Left lung (tissue), 10 donors: ENCODE measurements around the gene RBX1. TPM values are rescaled to one million over a fixed set of nuclear protein-coding genes. Genes with fewer than 3 reads are reported as not detected.
A peak's percentile ranks its signal among the peaks of the same experiment; 100 is the strongest.

ENCODE experiments used
- ATAC-seq: fragments of 200-7000 bp; cut with Tn5 transposase; one replicate; pipeline ENCODE4 v1.9.1; 2020; ENCODE audit warnings: moderate library complexity
- DNase-seq, 4 donors: peaks; one replicate each; pipeline ENCODE4 v3.0.0-alpha.2; 2013 to 2020
- H3K27ac ChIP-seq, 2 donors: fragments of 200-600 bp; sonication (generic) in 1 of 2; one replicate each; pipeline versions ENCODE4 v1.5.0 to v1.8.0; 2020 to 2021
- H3K27me3 ChIP-seq, 2 donors: fragments of 200-600 bp; sonication (generic) in 1 of 2; one replicate each; pipeline versions ENCODE4 v1.5.0 to v1.8.0; 2020 to 2021
- H3K36me3 ChIP-seq, 2 donors: fragments of 200-600 bp; sonication (generic) in 1 of 2; one replicate each; pipeline versions ENCODE4 v1.5.0 to v1.8.0; 2020 to 2021
- H3K4me1 ChIP-seq, 2 donors: fragments of 200-600 bp; one replicate each; pipeline ENCODE4 v1.8.0; 2021
- H3K4me3 ChIP-seq, 2 donors: fragments of 200-600 bp; sonication (generic) in 1 of 2; one replicate each; pipeline versions ENCODE4 v1.5.0 to v1.8.0; 2020 to 2021; ENCODE audit warnings: mild to moderate bottlenecking in 1 of 2
- H3K9me3 ChIP-seq, 2 donors: fragments of 200-600 bp; sonication (generic) in 1 of 2; one replicate each; pipeline versions ENCODE4 v1.5.0 to v1.8.0; 2020 to 2021
- intact Hi-C, 2 donors: fragments of 100-400 bp; cut with DNase I; formaldehyde crosslinking; loops; one replicate each; pipeline versions ENCODE4 v1.11.2 to v1.14.2; 2022
- polyA plus RNA-seq, 6 donors: library from polyadenylated mRNA; unstranded; fragments of 120-200 nt; gene quantifications; one replicate each; pipeline ENCODE4 v1.2.1, GENCODE V29; 2013; ENCODE audit not compliant: insufficient read length in 6 of 6
- total RNA-seq, 2 donors: library from RNA; stranded (reverse); fragmentation: NEBNext Ultra II Directional; extraction: Animal tissue kit (Norgen Biotek cat#: 25700); gene quantifications; one replicate each; pipeline ENCODE4 v1.2.1, GENCODE V29; 2021
- TF ChIP-seq, protein P1 (sequence below), 2 donors: fragments of 200-600 bp; sonication (generic) in 1 of 2; IDR thresholded peaks; one replicate each; pipeline versions ENCODE4 v1.5.0 to v1.8.0; 2021; ENCODE audit warnings: antibody characterized with exemption in 2 of 2
- donor health status: DM: no; HTN: yes; CAD: no.
- donor health status: DM: no; HTN: no; CAD: no.

RBX1 gene
- total and polyA plus RNA-seq, 8 donors: 51.3 to 75.8 (median 68.5) TPM

DNA sequence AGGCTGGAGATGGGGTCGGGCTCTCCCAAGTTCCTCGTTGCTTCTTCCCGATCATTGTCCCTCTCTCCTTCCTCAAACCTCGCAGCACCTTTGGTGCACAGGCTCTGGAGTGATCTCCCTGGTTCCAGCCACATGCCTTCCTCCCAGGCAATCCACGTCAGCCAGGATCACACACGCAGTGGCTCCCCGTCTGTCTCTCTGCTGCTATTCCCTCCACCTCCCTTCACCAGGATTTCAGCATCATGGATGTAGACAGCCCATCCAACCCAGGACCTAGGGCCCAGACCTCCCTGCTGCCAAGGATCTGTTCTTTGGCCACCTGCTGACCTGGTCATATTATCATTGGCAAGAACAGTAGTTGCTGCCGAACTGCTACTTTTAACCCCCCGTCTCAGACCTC, 40.1 kb downstream of the RBX1 start:
- intact Hi-C loops: no loop called here
- DNase-seq (no peak), ATAC-seq (no peak)
- Histone ChIP-seq H3K9me3 (no peaks in the 10 kb centered on the region), H3K4me3 (no peak overlapping the region), H3K27me3 (peaks cover 0 to 17% of the 10 kb centered on the region in 2 donors), H3K36me3 (no peaks in the 10 kb centered on the region), H3K4me1 (no peaks in the 10 kb centered on the region), H3K27ac (no peak overlapping the region)
- TF ChIP-seq, protein P1, sequence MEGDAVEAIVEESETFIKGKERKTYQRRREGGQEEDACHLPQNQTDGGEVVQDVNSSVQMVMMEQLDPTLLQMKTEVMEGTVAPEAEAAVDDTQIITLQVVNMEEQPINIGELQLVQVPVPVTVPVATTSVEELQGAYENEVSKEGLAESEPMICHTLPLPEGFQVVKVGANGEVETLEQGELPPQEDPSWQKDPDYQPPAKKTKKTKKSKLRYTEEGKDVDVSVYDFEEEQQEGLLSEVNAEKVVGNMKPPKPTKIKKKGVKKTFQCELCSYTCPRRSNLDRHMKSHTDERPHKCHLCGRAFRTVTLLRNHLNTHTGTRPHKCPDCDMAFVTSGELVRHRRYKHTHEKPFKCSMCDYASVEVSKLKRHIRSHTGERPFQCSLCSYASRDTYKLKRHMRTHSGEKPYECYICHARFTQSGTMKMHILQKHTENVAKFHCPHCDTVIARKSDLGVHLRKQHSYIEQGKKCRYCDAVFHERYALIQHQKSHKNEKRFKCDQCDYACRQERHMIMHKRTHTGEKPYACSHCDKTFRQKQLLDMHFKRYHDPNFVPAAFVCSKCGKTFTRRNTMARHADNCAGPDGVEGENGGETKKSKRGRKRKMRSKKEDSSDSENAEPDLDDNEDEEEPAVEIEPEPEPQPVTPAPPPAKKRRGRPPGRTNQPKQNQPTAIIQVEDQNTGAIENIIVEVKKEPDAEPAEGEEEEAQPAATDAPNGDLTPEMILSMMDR (IDR thresholded peaks at IDR 0.05): no peak

DNA sequence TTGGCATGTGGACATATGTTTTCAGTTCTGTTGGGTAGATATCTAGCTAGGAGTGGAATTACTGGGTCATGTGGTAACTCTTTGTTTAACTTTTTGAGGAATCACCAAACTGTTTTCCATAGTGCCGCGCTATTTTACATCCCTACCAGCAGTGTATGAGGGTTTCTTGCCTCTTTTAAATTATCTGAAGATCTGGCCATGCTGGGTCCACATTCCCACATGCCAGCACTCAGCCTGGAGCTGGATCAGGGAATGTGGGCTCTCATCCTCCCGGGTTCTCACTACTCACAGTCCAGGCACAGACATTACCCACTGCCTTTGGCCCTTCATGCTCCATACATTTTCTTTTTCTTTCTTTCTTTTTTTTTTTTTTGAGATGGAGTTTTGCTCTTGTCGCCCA, 44.6 kb downstream of the RBX1 start:
- peak in 1 of 4 donors; percentile 0 for DNase-seq
- no peaks in the 10 kb centered on the region for H3K36me3 ChIP-seq
- no peak overlapping the region for H3K4me3 ChIP-seq
- ATAC-seq: no peak
- intact Hi-C loops: no loop called here
- H3K4me1 ChIP-seq: no peaks in the 10 kb centered on the region
- peaks cover 0 to 10% of the 10 kb centered on the region in 2 donors for H3K27me3 ChIP-seq
- TF ChIP-seq, protein P1 (IDR thresholded peaks at IDR 0.05): no peak
- no peak overlapping the region for H3K27ac ChIP-seq
- H3K9me3 ChIP-seq: no peaks in the 10 kb centered on the region

DNA sequence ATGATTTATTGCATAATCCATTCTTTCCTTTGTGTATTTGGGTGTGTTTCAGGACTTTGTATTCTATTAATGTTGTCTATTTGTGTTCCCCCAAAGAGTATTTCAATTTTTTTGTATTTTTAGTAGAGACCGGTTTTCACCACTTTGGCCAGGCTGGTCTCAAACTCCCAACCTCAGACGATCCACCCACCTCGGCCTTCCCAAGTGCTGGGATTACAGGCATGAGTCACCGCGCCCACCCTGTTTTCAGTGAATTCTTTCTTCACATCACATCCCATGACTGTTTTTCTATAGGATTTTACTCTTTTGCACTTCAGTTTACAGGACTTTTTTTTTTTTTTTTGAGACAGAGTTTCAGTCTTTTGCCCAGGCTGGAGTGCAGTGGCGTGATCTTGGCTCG, 46.3 kb downstream of the RBX1 start:
- intact Hi-C loops: no loop called here
- H3K27me3 ChIP-seq: no peaks in the 10 kb centered on the region
- H3K4me3 ChIP-seq: no peak overlapping the region
- ATAC-seq (no peak), DNase-seq (peak in 1 of 4 donors; percentile 16)
- H3K27ac ChIP-seq: no peak overlapping the region
- H3K4me1 ChIP-seq: peaks cover 0 to 3% of the 10 kb centered on the region in 2 donors
- TF ChIP-seq, protein P1 (IDR thresholded peaks at IDR 0.05): no peak
- H3K36me3 ChIP-seq: no peaks in the 10 kb centered on the region
- H3K9me3 ChIP-seq: no peaks in the 10 kb centered on the region

DNA sequence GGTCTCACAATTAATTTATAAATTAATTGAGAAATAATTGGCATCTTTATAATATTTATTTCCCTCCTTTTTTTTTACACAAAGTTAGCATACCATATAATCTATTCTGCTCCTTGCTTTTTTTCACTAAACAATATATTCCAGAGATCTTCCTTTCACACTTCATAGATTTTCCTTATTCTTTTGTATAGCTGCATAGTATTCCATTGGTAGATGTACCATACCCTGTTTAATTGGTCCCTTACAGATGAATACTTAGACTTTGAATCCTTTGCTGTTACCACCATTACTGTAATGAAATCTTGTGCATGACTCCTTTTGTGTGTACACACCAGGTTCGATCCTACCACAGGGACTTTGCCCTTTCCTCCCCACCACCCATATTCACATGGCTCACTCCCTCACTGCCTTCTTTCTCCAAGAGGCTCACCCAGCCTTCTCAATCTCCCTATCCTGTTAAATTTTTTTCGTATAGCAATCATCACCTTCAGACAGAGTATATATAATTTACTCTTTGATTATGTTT, 48.9 kb downstream of the RBX1 start:
- intact Hi-C loops: no loop called here
- H3K27ac ChIP-seq: no peak overlapping the region
- no peak overlapping the region for H3K4me3 ChIP-seq
- TF ChIP-seq, protein P1 (IDR thresholded peaks at IDR 0.05): no peak
- H3K27me3 ChIP-seq: no peaks in the 10 kb centered on the region
- H3K9me3 ChIP-seq: no peaks in the 10 kb centered on the region
- peaks cover 0 to 5% of the 10 kb centered on the region in 2 donors for H3K4me1 ChIP-seq
- ATAC-seq (no peak), DNase-seq (no peak)
- H3K36me3 ChIP-seq: no peaks in the 10 kb centered on the region

DNA sequence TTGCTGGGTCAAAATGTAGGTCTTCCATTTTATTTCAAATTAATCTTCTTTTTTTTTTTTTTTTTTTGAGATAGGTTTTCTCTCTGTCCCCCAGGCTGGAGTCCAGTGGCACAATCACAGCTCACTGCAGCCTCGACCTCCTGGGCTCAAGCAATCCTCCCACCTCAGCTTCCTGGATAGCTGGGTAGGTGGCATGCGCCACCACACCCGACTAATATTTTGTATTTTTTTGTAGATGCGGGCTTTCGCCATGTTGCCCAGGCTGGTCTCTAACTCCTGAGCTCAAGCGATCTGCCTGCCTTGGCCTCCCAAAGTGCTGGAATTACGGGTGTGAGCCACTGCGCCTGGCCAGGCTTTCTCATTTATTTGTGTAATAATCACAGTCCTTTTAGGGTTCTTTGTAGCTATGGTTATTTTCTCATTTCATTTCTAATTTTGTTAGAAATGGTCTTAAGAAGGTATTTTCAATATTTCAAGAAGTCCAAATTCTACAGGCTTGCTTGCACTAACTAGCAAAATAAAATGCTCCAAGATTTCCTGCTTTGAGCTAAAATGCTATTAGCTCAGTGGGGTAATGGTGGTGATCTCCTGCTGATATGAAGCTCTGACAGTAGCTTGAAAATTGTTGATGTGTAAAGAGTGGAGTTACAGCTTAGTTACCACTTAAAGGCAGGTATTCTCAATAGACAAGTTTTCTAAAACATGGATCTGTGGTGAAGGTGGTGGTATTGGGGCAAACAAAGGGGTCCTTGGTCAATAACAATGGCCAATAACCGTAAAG, 50.0 kb downstream of the RBX1 start:
- no peaks in the 10 kb centered on the region for H3K9me3 ChIP-seq
- no peaks in the 10 kb centered on the region for H3K36me3 ChIP-seq
- no peak overlapping the region for H3K4me3 ChIP-seq
- intact Hi-C loops: no loop called here
- no peaks in the 10 kb centered on the region for H3K27me3 ChIP-seq
- no peak for ATAC-seq
- H3K4me1 ChIP-seq: peaks cover 0 to 5% of the 10 kb centered on the region in 2 donors
- DNase-seq: no peak
- TF ChIP-seq, protein P1 (IDR thresholded peaks at IDR 0.05): no peak
- H3K27ac ChIP-seq: no peak overlapping the region
